ENCODE data around the gene ARID1A.

- TF ChIP-seq CTCF (IDR thresholded peaks at IDR 0.05): no peak
- no peak for TF ChIP-seq POLR2A (IDR thresholded peaks at IDR 0.05)
Observed at GRCh38 chr1:26787381-26787705, 91.5 kb downstream of the ARID1A start.

All from uterus (tissue), 2 donors.